ENCODE measurements around the gene ADAMTSL2. TPM values are rescaled to one million over a fixed set of nuclear protein-coding genes. Genes with fewer than 3 reads are reported as not detected.

Gene ADAMTSL2
- total and polyA plus RNA-seq, 2 experiments from 2014 or later: 1.5 to 2.2 TPM

- WGBS (ENCODE audit: low lambda C conversion rate, missing lambda C conversion rate): 72% methylated on average over 14 of the region's 14 CpGs
- no peak overlapping the region for H3K4me3 ChIP-seq
- peaks cover 10% of the 10 kb centered on the region for H3K4me1 ChIP-seq (ENCODE audit: insufficient read depth)
- H3K79me2 ChIP-seq: no peaks in the 10 kb centered on the region
- no peaks in the 10 kb centered on the region for H3K9me3 ChIP-seq (ENCODE audit: low read depth)
- H3K27me3 ChIP-seq: no peaks in the 10 kb centered on the region
- H2AFZ ChIP-seq: no peak overlapping the region
- H4K20me1 ChIP-seq (ENCODE audit: insufficient read depth, poor library complexity, severe bottlenecking): no peaks in the 10 kb centered on the region
- no peak overlapping the region for H3K4me2 ChIP-seq
- H3K27ac ChIP-seq: no peak overlapping the region
- H3K9me2 ChIP-seq (replicated peaks; ENCODE audit: insufficient read depth): no peaks in the 10 kb centered on the region
- no peak for DNase-seq (ENCODE audit: low spot score)
- H3K36me3 ChIP-seq (replicated peaks; ENCODE audit: insufficient read depth, low read depth): no peaks in the 10 kb centered on the region
- TF ChIP-seq EZH2phosphoT487 (IDR thresholded peaks at IDR 0.05; ENCODE audit: low read depth, severe bottlenecking, unreplicated experiment) (no peak), CTCF (IDR thresholded peaks at IDR 0.05; ENCODE audit: poor library complexity) (no peak), EZH2 (IDR thresholded peaks at IDR 0.05; ENCODE audit: borderline replicate concordance) (no peak)
Observed at GRCh38 chr9:133514460-133515239, 19.9 kb upstream of the ADAMTSL2 start.

GRCh38 chr9:133515240-133515610, 19.3 kb upstream of the ADAMTSL2 start:
- Histone ChIP-seq H3K9me3 (ENCODE audit: low read depth) (no peaks in the 10 kb centered on the region), H4K20me1 (ENCODE audit: insufficient read depth, poor library complexity, severe bottlenecking) (no peaks in the 10 kb centered on the region), H3K36me3 (replicated peaks; ENCODE audit: insufficient read depth, low read depth) (no peaks in the 10 kb centered on the region), H3K79me2 (no peaks in the 10 kb centered on the region), H3K27ac (no peak overlapping the region), H3K4me1 (ENCODE audit: insufficient read depth) (peaks cover 4% of the 10 kb centered on the region), H3K4me2 (no peak overlapping the region), H3K9me2 (replicated peaks; ENCODE audit: insufficient read depth) (no peaks in the 10 kb centered on the region), H2AFZ (no peak overlapping the region), H3K4me3 (no peak overlapping the region), H3K27me3 (no peaks in the 10 kb centered on the region)
- 95% methylated on average over 10 of the region's 10 CpGs for WGBS (ENCODE audit: low lambda C conversion rate, missing lambda C conversion rate)
- TF ChIP-seq CTCF (IDR thresholded peaks at IDR 0.05; ENCODE audit: poor library complexity) (no peak), EZH2phosphoT487 (IDR thresholded peaks at IDR 0.05; ENCODE audit: low read depth, severe bottlenecking, unreplicated experiment) (no peak), EZH2 (IDR thresholded peaks at IDR 0.05; ENCODE audit: borderline replicate concordance) (no peak)
- DNase-seq (ENCODE audit: low spot score): no peak

- H3K36me3 ChIP-seq (replicated peaks; ENCODE audit: insufficient read depth, low read depth): no peaks in the 10 kb centered on the region
- H3K79me2 ChIP-seq: no peaks in the 10 kb centered on the region
- no peaks in the 10 kb centered on the region for H3K9me2 ChIP-seq (replicated peaks; ENCODE audit: insufficient read depth)
- no peaks in the 10 kb centered on the region for H3K27me3 ChIP-seq
- no peak for DNase-seq (ENCODE audit: low spot score)
- H3K9me3 ChIP-seq (ENCODE audit: low read depth): no peaks in the 10 kb centered on the region
- no peak overlapping the region for H3K4me3 ChIP-seq
- H4K20me1 ChIP-seq (ENCODE audit: insufficient read depth, poor library complexity, severe bottlenecking): no peaks in the 10 kb centered on the region
- 90% methylated on average over 17 of the region's 17 CpGs for WGBS (ENCODE audit: low lambda C conversion rate, missing lambda C conversion rate)
- H3K4me2 ChIP-seq: no peak overlapping the region
- no peak overlapping the region for H3K27ac ChIP-seq
- H2AFZ ChIP-seq: no peak overlapping the region
- TF ChIP-seq EZH2 (IDR thresholded peaks at IDR 0.05; ENCODE audit: borderline replicate concordance): no peak
- peaks cover 4% of the 10 kb centered on the region for H3K4me1 ChIP-seq (ENCODE audit: insufficient read depth)
Observed at GRCh38 chr9:133515615-133516255, 18.8 kb upstream of the ADAMTSL2 start.

GRCh38 chr9:133516256-133516960, 18.1 kb upstream of the ADAMTSL2 start:
- Histone ChIP-seq H2AFZ (no peak overlapping the region), H4K20me1 (ENCODE audit: insufficient read depth, poor library complexity, severe bottlenecking) (no peaks in the 10 kb centered on the region), H3K36me3 (replicated peaks; ENCODE audit: insufficient read depth, low read depth) (no peaks in the 10 kb centered on the region), H3K27me3 (no peaks in the 10 kb centered on the region), H3K79me2 (no peaks in the 10 kb centered on the region), H3K4me3 (no peak overlapping the region), H3K9me3 (ENCODE audit: low read depth) (no peaks in the 10 kb centered on the region), H3K4me2 (no peak overlapping the region), H3K27ac (no peak overlapping the region), H3K4me1 (ENCODE audit: insufficient read depth) (peaks cover 4% of the 10 kb centered on the region), H3K9me2 (replicated peaks; ENCODE audit: insufficient read depth) (no peaks in the 10 kb centered on the region)
- WGBS (ENCODE audit: low lambda C conversion rate, missing lambda C conversion rate): 90% methylated on average over 11 of the region's 11 CpGs
- no peak for DNase-seq (ENCODE audit: low spot score)
- TF ChIP-seq EZH2 (IDR thresholded peaks at IDR 0.05; ENCODE audit: borderline replicate concordance) (no peak), CTCF (IDR thresholded peaks at IDR 0.05; ENCODE audit: poor library complexity) (no peak), EZH2phosphoT487 (IDR thresholded peaks at IDR 0.05; ENCODE audit: low read depth, severe bottlenecking, unreplicated experiment) (no peak)

All from hepatocyte (in vitro differentiated cells).